Caco-2 (cell line): Measurements from ENCODE around the gene ASCC2. TPM values are rescaled to one million over a fixed set of nuclear protein-coding genes. Genes with fewer than 3 reads are reported as not detected.

ENCODE experiments used
- BruUV-seq: library from RNA; stranded (reverse); fragments of 400-500 nt; replicated peaks from 2 replicates; lab custom pipeline; 2021; lab: Mats Ljungman, UMichigan
- CTCF ChIA-PET: fragments of 300-600 bp; sonication (Branson Sonifier 250); formaldehyde crosslinking; loops from one replicate; lab custom pipeline; 2022; ENCODE audit warnings: antibody characterized with exemption; lab: Charles Lee
- POLR2A ChIA-PET: fragments of 300-600 bp; sonication (Branson Sonifier 250); formaldehyde crosslinking; loops from one replicate; lab custom pipeline; 2022; ENCODE audit warnings: antibody characterized with exemption; lab: Charles Lee
- DNase-seq, 2 experiments: peaks; one replicate each; pipeline versions ENCODE4 v3.0.0 to v3.0.0-alpha.2; 2020 to 2022
- H3K27me3 ChIP-seq: replicated peaks from 2 replicates; pipeline ENCODE4 v1.6.0; 2011; ENCODE audit warnings: low read length; ENCODE audit not compliant: control insufficient read depth, insufficient read depth
- H3K36me3 ChIP-seq: 2 replicates; pipeline ENCODE4 v1.5.1; 2011; ENCODE audit warnings: low read length; ENCODE audit not compliant: control insufficient read depth, insufficient read depth
- H3K4me1 ChIP-seq: fragments of 250-450 bp; sonication (Bioruptor Pico); 2 replicates; pipeline ENCODE4 v1.5.1; 2020; ENCODE audit warnings: mild to moderate bottlenecking
- H3K4me3 ChIP-seq: 2 replicates; pipeline ENCODE4 v1.5.1; 2011; ENCODE audit warnings: low read depth, mild to moderate bottlenecking, control low read depth, low read length
- H3K9me3 ChIP-seq: fragments of 250-450 bp; sonication (Bioruptor Pico); 2 replicates; pipeline ENCODE4 v1.5.1; 2020; ENCODE audit warnings: mild to moderate bottlenecking, moderate library complexity
- H3K27ac Mint-ChIP-seq: one replicate; pipeline ENCODE4 v1.8.0; 2022; ENCODE audit warnings: mixed read lengths; ENCODE audit not compliant: unreplicated experiment
- H3K27me3 Mint-ChIP-seq: one replicate; pipeline ENCODE4 v1.8.0; 2022; ENCODE audit warnings: mixed read lengths; ENCODE audit not compliant: insufficient read depth, unreplicated experiment
- H3K36me3 Mint-ChIP-seq: one replicate; pipeline ENCODE4 v1.8.0; 2022; ENCODE audit warnings: mild to moderate bottlenecking, mixed read lengths; ENCODE audit not compliant: insufficient read depth, unreplicated experiment
- H3K4me1 Mint-ChIP-seq: one replicate; pipeline ENCODE4 v1.8.0; 2022; ENCODE audit warnings: low read depth, mixed read lengths; ENCODE audit not compliant: unreplicated experiment
- H3K4me3 Mint-ChIP-seq: one replicate; pipeline ENCODE4 v1.8.0; 2022; ENCODE audit warnings: mild to moderate bottlenecking, moderate library complexity, mixed read lengths; ENCODE audit not compliant: unreplicated experiment
- H3K9me3 Mint-ChIP-seq: one replicate; pipeline ENCODE4 v1.8.0; 2022; ENCODE audit warnings: mixed read lengths; ENCODE audit not compliant: unreplicated experiment
- intact Hi-C: fragments of 100-400 bp; cut with micrococcal nuclease; formaldehyde crosslinking; loops from one replicate; pipeline ENCODE4 v1.10.0; 2022; ENCODE audit not compliant: unreplicated experiment
- total RNA-seq: library from RNA; stranded (reverse); gene quantifications from 2 replicates; pipeline ENCODE4 v1.2.3, GENCODE V29; 2022
- TF ChIP-seq, protein P1 (sequence below), 2 experiments: fragments of 200-600 bp in 1 of 2; IDR thresholded peaks; 1 replicate in 1 of 2; 2 replicates in 1 of 2; pipeline versions ENCODE4 v1.5.1 to v1.8.0; 2011 to 2022; ENCODE audit warnings: antibody characterized with exemption in 1 of 2, control low read depth in 1 of 2, inconsistent platforms in 1 of 2, low read depth in 1 of 2, low read length in 1 of 2, mild to moderate bottlenecking in 1 of 2, moderate library complexity in 1 of 2; ENCODE audit not compliant: insufficient read depth in 1 of 2, severe bottlenecking in 1 of 2, unreplicated experiment in 1 of 2

The ASCC2 gene
- total RNA-seq, 1 experiment from 2014 or later = 61.4 TPM

DNA sequence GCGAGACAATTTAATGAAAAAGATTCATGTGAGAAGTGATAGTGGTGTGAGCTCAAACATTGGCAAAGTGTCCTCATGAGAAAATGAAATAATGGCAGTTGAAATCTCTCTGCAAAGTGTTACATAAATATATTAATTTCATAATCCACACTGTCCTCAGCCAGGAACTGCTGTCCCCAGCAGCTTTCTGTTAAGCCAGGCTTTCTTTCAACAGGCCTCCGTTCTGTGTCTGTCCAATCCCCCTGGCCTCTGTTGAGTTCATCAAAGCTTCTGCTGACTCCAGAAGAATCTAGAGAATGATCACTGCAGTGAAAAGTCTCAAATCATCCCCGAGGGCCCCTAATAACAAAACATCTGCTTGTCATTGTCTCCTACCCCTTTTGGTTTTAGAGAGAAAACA is 10.0 kb upstream of the ASCC2 start:
- POLR2A ChIA-PET = no interaction called here
- no peaks in the 10 kb centered on the region for H3K36me3 Mint-ChIP-seq
- no peaks in the 10 kb centered on the region for H3K4me1 ChIP-seq

DNA sequence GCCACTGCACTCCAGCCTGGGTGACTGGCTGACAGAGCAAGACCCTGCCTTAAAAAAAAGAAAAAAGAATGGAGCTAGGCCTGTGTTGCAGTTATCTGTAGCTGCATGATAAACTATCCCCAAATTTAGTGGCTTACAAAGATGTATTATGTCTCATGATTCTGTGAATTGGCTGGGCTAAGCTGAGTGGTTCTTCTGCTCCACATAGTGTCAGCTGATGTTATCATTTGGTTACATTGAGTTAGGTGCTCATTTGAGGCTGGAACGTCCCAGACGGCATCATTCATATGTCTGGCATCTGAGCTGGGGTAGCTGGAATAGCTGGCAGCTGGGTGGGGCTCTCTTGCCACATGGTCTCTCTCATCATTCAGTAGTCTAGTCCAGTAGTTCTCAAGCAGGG is 8.2 kb upstream of the ASCC2 start:
- peaks cover 10% of the 10 kb centered on the region for H3K4me1 Mint-ChIP-seq
- intact Hi-C loops = no loop called here
- POLR2A ChIA-PET = no interaction called here
- no peak overlapping the region for H3K4me3 ChIP-seq
- H3K27me3 ChIP-seq = no peaks in the 10 kb centered on the region
- 0 out of 2 replicates have a peak, but pooled peaks cover 6% of the 10 kb centered on the region for H3K9me3 ChIP-seq
- TF ChIP-seq, protein P1, sequence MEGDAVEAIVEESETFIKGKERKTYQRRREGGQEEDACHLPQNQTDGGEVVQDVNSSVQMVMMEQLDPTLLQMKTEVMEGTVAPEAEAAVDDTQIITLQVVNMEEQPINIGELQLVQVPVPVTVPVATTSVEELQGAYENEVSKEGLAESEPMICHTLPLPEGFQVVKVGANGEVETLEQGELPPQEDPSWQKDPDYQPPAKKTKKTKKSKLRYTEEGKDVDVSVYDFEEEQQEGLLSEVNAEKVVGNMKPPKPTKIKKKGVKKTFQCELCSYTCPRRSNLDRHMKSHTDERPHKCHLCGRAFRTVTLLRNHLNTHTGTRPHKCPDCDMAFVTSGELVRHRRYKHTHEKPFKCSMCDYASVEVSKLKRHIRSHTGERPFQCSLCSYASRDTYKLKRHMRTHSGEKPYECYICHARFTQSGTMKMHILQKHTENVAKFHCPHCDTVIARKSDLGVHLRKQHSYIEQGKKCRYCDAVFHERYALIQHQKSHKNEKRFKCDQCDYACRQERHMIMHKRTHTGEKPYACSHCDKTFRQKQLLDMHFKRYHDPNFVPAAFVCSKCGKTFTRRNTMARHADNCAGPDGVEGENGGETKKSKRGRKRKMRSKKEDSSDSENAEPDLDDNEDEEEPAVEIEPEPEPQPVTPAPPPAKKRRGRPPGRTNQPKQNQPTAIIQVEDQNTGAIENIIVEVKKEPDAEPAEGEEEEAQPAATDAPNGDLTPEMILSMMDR (IDR thresholded peaks at IDR 0.05; ENCODE audit: insufficient read depth in 1 of 2, low read depth in 1 of 2, low read length in 1 of 2, severe bottlenecking in 1 of 2, unreplicated experiment in 1 of 2) = no peak
- no peak for DNase-seq
- no peak overlapping the region for H3K27ac Mint-ChIP-seq
- CTCF ChIA-PET = no interaction called here
- no peak overlapping the region for H3K4me3 Mint-ChIP-seq
- peaks cover 5% of the 10 kb centered on the region; the same call in 1 of the 2 replicates for H3K4me1 ChIP-seq
- H3K36me3 ChIP-seq = no peaks in the 10 kb centered on the region
- peaks cover 13% of the 10 kb centered on the region for H3K9me3 Mint-ChIP-seq
- H3K27me3 Mint-ChIP-seq = no peaks in the 10 kb centered on the region
- no TSS peak for BruUV-seq
- H3K36me3 Mint-ChIP-seq = no peaks in the 10 kb centered on the region

More for the DNA sequence above, 10.0 kb upstream of the ASCC2 start:
- BruUV-seq = no TSS peak
- Mint-ChIP-seq H3K4me1 (no peaks in the 10 kb centered on the region), H3K9me3 (peaks cover 13% of the 10 kb centered on the region), H3K27me3 (no peaks in the 10 kb centered on the region), H3K27ac (no peak overlapping the region), H3K4me3 (no peak overlapping the region)
- H3K9me3 ChIP-seq = 0 out of 2 replicates have a peak, but pooled peaks cover 6% of the 10 kb centered on the region
- intact Hi-C loops = no loop called here
- TF ChIP-seq, protein P1 (IDR thresholded peaks at IDR 0.05; ENCODE audit: insufficient read depth in 1 of 2, low read depth in 1 of 2, low read length in 1 of 2, severe bottlenecking in 1 of 2, unreplicated experiment in 1 of 2) = no peak
- no peaks in the 10 kb centered on the region for H3K36me3 ChIP-seq
- CTCF ChIA-PET = no interaction called here
- no peaks in the 10 kb centered on the region for H3K27me3 ChIP-seq
- no peak for DNase-seq
- H3K4me3 ChIP-seq = no peak overlapping the region

DNA sequence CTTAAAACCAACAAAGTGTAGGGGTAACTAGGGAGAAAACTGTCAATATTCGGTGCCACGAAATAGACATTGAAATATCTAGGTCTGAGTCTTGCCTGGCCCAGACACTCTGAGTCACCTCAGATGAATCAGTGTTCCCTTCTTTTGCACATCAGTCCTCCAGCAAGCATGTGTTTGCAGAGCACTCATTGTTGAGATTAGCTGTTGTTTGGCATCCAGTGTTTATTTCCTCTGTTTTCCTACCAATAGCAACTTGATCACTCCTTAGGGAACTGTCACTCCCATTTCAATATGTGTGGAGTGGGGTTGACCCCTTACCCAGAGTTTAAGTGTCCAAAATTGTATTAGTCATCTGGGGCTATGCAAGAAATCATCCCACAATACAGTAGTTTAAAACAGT is 4.7 kb upstream of the ASCC2 start:
- Mint-ChIP-seq H3K4me3 (no peak overlapping the region), H3K9me3 (peaks cover 13% of the 10 kb centered on the region), H3K27ac (no peak overlapping the region), H3K27me3 (no peaks in the 10 kb centered on the region), H3K4me1 (peaks cover 10% of the 10 kb centered on the region), H3K36me3 (no peaks in the 10 kb centered on the region)
- Histone ChIP-seq H3K4me3 (no peak overlapping the region), H3K4me1 (peaks cover 5% of the 10 kb centered on the region; the same call in 1 of the 2 replicates), H3K36me3 (no peaks in the 10 kb centered on the region), H3K9me3 (0 out of 2 replicates have a peak, but pooled peaks cover 6% of the 10 kb centered on the region), H3K27me3 (no peaks in the 10 kb centered on the region)
- TF ChIP-seq, protein P1 (IDR thresholded peaks at IDR 0.05; ENCODE audit: insufficient read depth in 1 of 2, low read depth in 1 of 2, low read length in 1 of 2, severe bottlenecking in 1 of 2, unreplicated experiment in 1 of 2) = no peak
- CTCF ChIA-PET = no interaction called here
- no TSS peak for BruUV-seq
- POLR2A ChIA-PET = no interaction called here
- intact Hi-C loops = no loop called here
- peak in 1 of 2 experiments; percentile 4 for DNase-seq
